GM18526 (cell line): ENCODE measurements around the gene BPIFA2.

Source experiments
- POLR2A ChIP-seq: IDR thresholded peaks from 3 replicates; pipeline ENCODE4 v1.6.1; 2011; ENCODE audit not compliant: insufficient read length; ENCODE audit errors: extremely low read depth

Gene BPIFA2

GRCh38 chr20:33147299-33147698, 20.7 kb upstream of the BPIFA2 start:
- no peak for TF ChIP-seq POLR2A

DNA sequence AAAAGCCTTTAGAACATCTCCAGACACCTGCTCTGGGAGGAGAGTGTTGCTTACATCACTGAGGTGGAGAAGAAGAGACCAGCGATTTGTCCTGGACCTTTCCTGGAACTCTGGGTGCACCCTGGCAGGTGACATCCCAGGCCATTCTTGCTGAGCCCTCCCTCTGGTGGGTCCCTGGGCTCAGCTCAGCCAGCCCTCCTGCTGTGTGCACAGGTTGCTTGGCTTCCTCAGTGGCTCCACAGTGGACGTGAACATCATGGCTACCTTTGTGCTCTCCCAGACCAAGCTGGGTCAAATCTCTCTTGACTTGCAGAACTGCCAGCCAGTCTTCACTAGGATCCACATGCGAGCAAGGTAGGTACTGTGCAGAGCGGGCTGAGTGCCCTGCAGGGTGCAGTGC, 19.9 kb upstream of the BPIFA2 start:
- TF ChIP-seq POLR2A = no peak

DNA sequence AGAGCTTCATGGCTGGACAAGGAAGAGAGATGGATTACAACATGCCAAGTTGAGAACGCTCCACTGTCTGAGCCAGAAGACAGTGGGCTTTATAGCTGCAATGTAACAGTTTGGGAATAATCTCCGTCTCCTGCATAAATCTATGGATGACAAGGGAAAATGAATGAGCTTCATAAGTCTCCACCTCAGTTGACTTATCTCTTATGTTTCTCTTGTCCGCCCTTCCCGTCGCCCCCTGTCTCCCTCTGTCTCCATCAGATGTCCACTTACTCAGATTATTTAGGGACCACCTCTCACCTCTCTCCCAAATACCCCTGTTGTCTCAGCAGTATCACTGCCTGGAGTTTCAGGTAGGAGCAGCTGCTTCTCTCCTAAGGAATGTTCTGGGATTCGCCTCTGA, 13.7 kb upstream of the BPIFA2 start:
- TF ChIP-seq POLR2A = no peak

- no peak for TF ChIP-seq POLR2A
Measured at GRCh38 chr20:33158637-33159385, 9.1 kb upstream of the BPIFA2 start.

GRCh38 chr20:33159713-33160112, 8.2 kb upstream of the BPIFA2 start:
- no peak for TF ChIP-seq POLR2A

- TF ChIP-seq POLR2A = no peak
Measured at GRCh38 chr20:33160681-33161080, 7.3 kb upstream of the BPIFA2 start.

DNA sequence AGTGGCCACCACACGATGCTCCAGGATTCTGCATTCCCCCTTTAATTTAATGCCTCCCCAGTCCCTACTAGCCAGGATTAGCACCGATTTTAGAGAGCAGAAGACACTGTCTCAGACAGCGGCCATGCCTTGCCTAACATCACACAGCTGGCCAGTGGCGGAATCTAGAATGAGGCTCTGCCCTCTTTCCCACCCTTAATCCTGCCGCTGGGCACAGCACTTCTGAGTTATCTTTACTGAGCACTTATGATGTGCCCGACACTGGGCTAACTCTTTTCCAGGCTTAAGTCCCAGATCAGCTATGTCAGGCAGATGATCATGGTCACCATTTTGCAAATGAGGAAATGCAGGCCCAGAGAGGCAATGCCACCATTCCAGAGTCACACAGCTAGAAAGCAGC, 5.6 kb upstream of the BPIFA2 start:
- no peak for TF ChIP-seq POLR2A

DNA sequence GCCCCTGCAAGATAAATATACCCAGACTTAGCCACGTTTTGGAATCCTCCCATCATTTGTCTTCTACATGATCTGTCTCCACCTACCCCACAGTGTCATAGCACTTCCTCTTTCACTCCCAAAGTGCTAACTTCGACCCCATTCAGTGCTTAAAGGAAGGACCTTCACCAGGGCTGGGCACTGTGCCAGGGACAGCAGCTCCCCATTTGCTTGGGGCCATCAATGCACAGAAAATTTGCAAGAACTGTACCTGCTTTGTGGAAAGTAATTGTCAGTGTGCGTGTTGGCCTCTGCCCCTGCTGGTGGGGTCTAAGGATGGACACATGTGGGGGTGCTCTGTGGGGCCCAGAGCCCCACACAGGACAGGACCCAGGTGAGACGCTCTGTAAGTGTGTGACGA, 5.2 kb upstream of the BPIFA2 start:
- no peak for TF ChIP-seq POLR2A

- no peak for TF ChIP-seq POLR2A
Measured at GRCh38 chr20:33163856-33164762, 3.9 kb upstream of the BPIFA2 start.

GRCh38 chr20:33164763-33165095, 3.2 kb upstream of the BPIFA2 start:
- TF ChIP-seq POLR2A = no peak

GRCh38 chr20:33165416-33166055, 2.4 kb upstream of the BPIFA2 start:
- no peak for TF ChIP-seq POLR2A

DNA sequence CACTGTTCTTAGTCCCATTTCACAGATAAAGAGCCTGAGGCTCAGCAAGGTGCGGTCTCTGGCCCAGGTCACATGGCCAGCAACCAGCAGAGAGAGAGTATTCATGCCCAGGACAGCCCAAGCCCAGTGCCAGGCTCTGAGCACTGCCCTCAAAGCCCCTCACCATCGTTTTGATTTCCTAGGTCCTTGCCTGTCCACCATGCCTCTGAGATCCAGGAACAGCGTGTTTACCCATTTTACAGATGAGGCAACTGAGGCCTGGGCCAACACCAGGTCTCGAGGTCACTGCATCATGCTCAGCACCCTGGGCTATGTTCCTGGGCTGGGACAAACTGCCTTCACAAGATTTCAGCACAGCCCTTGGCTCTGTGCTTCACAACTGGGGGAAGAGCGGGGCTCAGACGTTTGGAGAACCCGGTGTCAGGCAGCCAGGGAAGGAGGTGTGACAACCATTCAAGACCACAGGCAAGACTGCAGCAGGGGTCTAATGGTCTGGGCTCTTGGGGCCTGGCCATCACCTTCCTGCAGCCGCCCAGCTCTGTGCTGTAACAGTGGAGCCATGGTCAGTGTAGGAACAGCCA, 1.3 kb upstream of the BPIFA2 start:
- TF ChIP-seq POLR2A = no peak

DNA sequence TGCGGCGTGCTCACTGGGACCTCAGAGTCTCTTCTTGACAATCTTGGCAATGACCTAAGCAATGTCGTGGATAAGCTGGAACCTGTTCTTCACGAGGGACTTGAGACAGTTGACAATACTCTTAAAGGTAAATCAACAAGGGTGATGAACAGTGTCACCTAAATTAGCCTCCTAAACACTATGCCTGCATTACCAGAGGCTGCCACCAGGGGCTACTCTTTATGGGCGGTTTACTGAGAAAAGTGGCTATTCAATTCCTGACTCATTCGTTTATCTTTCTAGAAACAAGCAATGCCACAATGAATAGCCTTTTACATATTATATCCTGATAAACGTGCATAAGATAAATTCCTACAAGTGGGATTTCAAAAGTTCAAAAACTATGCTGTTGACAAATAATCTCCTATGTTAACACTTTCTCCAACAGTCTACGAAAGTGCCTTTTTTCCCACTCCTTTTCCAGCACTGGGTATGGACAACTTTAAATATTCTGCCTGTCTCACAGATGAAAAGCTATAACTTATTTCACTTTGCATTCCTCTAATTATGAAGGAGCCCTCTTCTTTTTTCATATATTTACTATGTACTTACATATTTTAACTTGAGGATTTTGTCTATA, 1.3 kb downstream of the BPIFA2 start:
- TF ChIP-seq POLR2A = no peak

GRCh38 chr20:33172781-33173180, 4.8 kb downstream of the BPIFA2 start:
- no peak for TF ChIP-seq POLR2A

DNA sequence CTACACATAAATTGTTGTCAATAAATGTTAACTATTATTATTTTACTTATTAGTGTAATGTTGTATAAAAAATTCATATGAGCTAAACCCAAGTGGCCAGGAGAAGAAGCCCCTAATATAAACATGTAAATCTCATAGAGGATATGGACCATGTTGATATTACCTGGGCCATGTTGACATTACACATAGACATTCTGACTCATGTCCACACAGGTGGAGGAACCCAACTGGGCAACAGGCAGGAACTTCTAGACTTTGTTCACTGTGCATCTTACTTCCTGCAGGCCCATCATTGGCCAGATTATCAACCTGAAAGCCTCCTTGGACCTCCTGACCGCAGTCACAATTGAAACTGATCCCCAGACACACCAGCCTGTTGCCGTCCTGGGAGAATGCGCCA, 7.2 kb downstream of the BPIFA2 start:
- no peak for TF ChIP-seq POLR2A

DNA sequence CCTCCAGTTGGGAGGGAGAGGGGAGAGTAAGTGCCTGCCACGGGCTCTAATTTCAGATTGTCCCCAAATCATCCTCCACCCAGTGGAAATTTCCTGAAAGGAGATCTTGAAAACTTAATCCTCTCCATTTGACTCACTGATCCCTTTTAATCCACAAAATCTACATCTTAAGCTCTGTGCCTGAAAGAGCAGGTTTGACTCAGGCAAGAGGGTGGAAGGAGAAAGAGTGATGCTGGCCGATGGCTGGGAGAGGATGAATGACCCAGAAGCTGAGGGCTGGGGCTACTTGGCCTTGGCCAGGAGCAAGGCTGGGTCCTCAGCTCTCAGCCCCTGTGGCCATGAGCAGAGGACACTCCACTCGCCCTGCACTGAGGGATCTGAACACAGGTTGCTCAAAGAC, 8.1 kb downstream of the BPIFA2 start:
- TF ChIP-seq POLR2A = no peak

GRCh38 chr20:33177866-33178265, 9.9 kb downstream of the BPIFA2 start:
- no peak for TF ChIP-seq POLR2A
